Subcutaneous abdominal adipose tissue (tissue), 5 donors: Measurements from ENCODE around the gene ZCWPW1.
"Not testable (repeated sequence)": the region's sequence is repeated elsewhere in the genome, so short reads cannot be mapped to it uniquely, and the experiment has no call there.

ENCODE experiments used
- H3K27ac ChIP-seq: one replicate; pipeline ENCODE4 v1.7.0; 2013; ENCODE audit warnings: low read depth, mild to moderate bottlenecking, inconsistent platforms, low read length, moderate library complexity
- H3K27me3 ChIP-seq, 5 donors: one replicate each; pipeline ENCODE4 v1.7.0; 2013; ENCODE audit warnings: low read length in 5 of 5, inconsistent platforms in 1 of 5; ENCODE audit not compliant: control insufficient read depth in 5 of 5, insufficient read depth in 4 of 5
- H3K36me3 ChIP-seq, 5 donors: one replicate each; pipeline ENCODE4 v1.7.0; 2013; ENCODE audit warnings: low read length in 5 of 5; ENCODE audit not compliant: control insufficient read depth in 5 of 5, insufficient read depth in 5 of 5
- H3K4me1 ChIP-seq, 5 donors: one replicate each; pipeline ENCODE4 v1.7.0; 2013; ENCODE audit warnings: low read length in 5 of 5, mild to moderate bottlenecking in 3 of 5, moderate library complexity in 1 of 5; ENCODE audit not compliant: control insufficient read depth in 5 of 5, insufficient read depth in 5 of 5
- H3K4me3 ChIP-seq, 5 donors: one replicate each; pipeline ENCODE4 v1.7.0; 2013; ENCODE audit warnings: low read length in 5 of 5, low read depth in 1 of 5
- H3K9ac ChIP-seq, 5 donors: one replicate each; pipeline ENCODE4 v1.7.0; 2013; ENCODE audit warnings: low read length in 5 of 5, mild to moderate bottlenecking in 4 of 5, moderate library complexity in 3 of 5
- H3K9me3 ChIP-seq, 5 donors: one replicate each; pipeline ENCODE4 v1.7.0; 2013; ENCODE audit warnings: low read length in 5 of 5; ENCODE audit not compliant: control insufficient read depth in 5 of 5
- donor health status: healthy.
- donor health status: healthy.
- donor health status: healthy.
- donor health status: healthy.
- donor health status: healthy.

ZCWPW1 gene

DNA sequence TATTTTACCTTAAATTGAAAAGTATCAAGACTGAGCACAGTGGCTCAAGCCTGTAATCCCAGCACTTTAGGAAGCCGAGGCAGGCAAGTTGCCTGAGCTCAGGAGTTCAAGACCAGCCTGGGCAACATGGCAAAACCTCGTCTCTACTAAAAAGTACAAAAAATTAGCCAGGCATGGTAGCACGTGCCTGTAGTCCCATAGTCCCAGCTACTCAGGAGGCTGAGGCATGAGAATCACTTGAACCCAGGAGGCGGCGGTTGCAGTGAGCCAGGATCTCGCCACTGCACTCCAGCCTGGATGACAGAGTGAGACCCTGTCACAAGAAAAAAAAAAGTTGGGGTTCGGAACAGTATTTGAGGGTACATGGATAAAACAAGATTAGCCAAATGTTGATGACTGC, 10.7 kb upstream of the ZCWPW1 start:
- peaks cover 2 to 36% (median 21%) of the 10 kb centered on the region in 5 donors for H3K4me1 ChIP-seq
- H3K36me3 ChIP-seq, H3K27ac ChIP-seq, H3K9ac ChIP-seq, H3K4me3 ChIP-seq, H3K27me3 ChIP-seq, H3K9me3 ChIP-seq: not testable (repeated sequence)

DNA sequence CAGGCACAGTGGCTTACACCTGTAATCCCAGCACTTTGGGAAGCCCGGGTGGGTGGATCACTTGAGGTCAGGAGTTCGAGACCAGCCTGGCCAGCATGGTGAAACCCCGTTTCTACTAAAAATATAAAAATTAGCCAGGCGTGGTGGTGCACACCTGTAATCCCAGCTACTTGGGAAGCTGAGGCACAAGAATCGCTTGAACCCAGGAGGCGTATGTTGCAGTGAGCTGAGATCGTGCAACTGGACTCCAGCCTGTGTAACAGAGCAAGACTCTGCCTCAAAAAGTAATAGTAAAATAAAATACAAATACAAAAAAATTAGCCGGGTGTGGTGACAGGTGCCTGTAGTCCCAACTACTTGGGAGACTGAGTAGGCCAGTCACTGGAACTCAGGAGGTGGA, 10.2 kb upstream of the ZCWPW1 start:
- not testable (repeated sequence) for H3K9ac ChIP-seq, H3K4me3 ChIP-seq, H3K27ac ChIP-seq, H3K9me3 ChIP-seq, H3K27me3 ChIP-seq
- peaks cover 0 to 11% (median 10%) of the 10 kb centered on the region in 5 donors for H3K36me3 ChIP-seq
- H3K4me1 ChIP-seq = peaks cover 2 to 34% (median 19%) of the 10 kb centered on the region in 5 donors

DNA sequence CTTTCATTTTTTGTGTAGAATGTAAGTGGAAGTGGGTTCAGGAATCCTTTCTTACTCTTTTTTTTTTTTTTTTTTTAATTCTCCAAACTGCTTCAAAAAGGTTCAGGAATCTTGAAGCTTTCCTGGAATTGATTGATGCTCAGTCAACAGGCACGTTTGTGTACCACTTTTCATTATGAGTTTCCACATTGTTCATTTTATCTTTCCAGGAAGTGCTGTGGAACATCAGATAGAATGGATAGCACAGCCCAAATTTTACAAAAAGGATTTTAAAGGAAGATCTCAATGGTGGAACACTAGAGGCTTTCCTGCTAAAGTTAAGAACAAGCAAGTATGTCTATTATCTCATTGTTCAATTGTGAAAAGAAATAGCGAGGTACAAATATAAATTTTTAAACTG, 9.7 kb upstream of the ZCWPW1 start:
- Histone ChIP-seq H3K9ac (no peak overlapping the region), H3K9me3 (no peaks in the 10 kb centered on the region), H3K27me3 (no peaks in the 10 kb centered on the region), H3K4me3 (no peak overlapping the region), H3K27ac (no peak overlapping the region), H3K36me3 (peaks cover 0 to 17% (median 15%) of the 10 kb centered on the region in 5 donors), H3K4me1 (peaks cover 2 to 34% (median 25%) of the 10 kb centered on the region in 5 donors)

DNA sequence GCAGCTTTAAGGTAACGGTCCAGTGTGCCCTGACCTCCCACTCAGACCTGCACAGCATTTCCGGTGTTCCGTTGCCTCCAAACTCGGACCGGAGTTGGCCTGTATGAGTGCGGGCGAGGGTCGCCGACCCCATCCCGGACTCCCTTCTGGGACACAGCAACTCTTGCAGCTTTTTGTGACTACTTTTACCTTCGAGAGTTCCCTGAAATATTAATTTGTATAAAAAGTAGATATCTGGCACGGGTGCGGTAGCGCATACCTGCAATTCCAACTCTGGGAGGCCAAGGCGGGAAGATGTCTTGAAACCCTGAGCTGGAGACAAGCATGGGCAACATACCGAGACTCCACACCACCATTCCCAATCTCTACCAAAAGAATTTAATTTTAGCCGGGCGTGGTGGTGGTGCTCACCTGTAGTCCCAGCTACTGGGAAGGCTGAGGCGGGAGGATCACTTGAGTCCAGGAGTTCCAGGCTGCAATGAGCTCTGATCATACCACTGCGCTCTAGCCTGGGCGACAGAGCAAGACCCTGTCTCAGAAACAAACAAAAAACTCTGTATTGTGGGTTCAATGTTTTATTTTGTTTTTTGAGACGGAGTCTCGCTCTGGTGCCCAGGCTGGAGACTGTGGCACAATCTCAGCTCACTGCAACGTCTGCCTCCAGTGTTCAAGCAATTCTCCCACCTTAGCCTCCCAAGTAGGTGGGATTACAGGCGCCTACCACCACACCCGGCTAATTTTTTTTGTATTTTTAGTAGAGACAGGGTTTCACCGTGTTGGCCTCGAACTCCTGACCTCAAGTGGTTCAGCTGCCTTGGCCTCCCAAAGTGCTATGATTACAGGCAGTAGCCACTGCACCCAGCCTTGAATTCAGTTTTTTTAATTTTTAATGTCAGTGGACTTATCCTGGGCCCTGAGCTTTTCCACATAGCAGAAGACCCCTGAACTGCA, 8.9 kb upstream of the ZCWPW1 start:
- Histone ChIP-seq H3K4me1 (peaks cover 2 to 38% (median 31%) of the 10 kb centered on the region in 5 donors), H3K4me3 (peak overlapping the region in 1 of 5 donors; percentile 90), H3K36me3 (peaks cover 0 to 22% (median 21%) of the 10 kb centered on the region in 5 donors), H3K9me3 (no peaks in the 10 kb centered on the region), H3K27ac (no peak overlapping the region), H3K27me3 (no peaks in the 10 kb centered on the region), H3K9ac (no peak overlapping the region)

DNA sequence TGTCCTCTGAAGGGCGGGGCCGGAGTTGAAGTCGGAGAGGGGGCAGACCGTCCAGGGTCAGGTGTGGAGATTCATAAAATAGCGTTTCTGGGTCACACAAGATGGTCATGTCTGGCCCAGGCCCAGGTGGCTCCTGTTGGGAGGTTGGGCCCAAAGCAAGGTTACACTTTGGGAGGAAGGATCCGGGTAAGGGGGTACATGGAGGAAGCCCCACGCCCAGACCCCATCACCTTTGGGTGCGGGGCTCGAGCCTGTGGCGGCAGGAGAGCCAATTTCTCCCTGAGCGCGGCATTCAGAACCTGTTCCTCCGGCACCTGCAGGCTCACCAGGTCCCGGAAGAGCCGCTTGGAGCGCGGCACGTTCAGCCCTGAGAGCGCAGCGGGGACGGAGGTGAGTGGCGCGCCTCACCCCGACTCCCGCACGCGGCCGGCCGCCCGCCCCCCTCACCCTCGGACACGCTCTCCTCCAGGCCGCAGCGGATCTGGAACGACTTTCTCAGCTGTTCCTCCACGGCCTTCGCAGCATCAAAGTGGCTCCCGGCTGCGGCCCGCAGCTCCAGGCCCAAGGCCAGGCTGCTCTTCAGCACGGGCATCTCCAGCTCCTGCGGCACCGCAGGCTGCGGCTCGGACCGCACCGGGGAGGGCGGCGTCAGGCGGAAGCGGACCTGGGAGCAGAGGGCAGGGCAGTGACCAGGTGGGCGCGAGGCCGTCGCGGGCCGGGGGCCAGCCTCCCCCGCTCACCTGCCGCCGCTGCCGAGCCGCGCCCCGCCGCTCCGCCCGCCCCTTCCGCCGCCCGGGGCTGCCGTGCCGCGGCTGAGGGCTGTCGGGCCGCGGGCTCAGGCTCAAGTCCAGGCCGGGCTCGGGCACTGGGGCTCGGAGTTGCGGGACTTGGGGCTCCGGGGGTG, 7.2 kb upstream of the ZCWPW1 start:
- H3K4me1 ChIP-seq = peaks cover 5 to 54% (median 48%) of the 10 kb centered on the region in 5 donors
- H3K27me3 ChIP-seq = no peaks in the 10 kb centered on the region
- peak overlapping the region; percentile 74 for H3K27ac ChIP-seq
- no peaks in the 10 kb centered on the region for H3K9me3 ChIP-seq
- peak overlapping the region; percentile 56 to 84 (median 78) for H3K9ac ChIP-seq
- H3K36me3 ChIP-seq = peaks cover 0 to 29% (median 23%) of the 10 kb centered on the region in 5 donors
- peak overlapping the region; percentile 73 to 90 (median 86) for H3K4me3 ChIP-seq

DNA sequence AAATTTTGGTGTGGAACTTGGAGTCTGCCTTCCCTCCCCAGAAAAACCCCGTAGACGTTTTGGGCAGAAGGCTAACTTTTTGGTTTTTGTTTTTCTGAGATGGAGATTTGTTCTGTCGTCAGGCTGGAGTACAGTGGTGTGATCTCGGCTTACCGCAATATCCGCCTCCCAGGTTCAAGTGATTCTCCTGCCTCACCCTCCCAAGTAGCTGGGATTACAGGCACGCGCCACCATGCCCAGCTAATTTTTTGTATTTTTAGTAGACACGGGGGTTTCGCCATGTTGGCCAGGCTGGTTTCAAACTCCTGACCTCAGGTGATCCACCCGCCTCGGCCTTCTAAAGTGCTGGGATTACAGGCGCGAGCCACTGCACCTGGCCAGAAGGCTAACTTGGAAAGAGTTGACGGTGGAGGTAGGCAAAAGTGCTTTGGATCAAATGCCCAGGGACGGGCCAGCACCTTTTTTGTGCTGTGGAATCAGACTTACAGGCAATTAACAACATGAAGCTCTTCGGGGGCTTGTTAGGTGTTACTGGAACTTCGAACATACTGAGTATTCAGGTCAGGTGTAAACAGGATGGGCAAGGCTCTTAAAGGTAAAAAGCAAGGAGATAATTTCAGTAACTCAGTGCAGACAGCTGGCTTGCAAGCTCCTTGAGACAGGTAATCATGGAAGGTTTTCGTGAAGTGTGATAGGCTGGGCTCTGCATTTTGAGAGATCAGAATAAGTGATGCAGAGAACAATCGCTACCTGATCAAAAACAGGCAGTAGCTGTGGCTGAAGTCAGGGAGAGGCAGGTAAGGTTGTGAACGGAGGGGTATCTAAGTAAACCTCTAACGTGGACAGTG, 6.0 kb upstream of the ZCWPW1 start:
- Histone ChIP-seq H3K4me1 (peaks cover 5 to 59% (median 52%) of the 10 kb centered on the region in 5 donors), H3K9me3 (no peaks in the 10 kb centered on the region), H3K9ac (peak overlapping the region in 1 of 5 donors; percentile 78), H3K27me3 (no peaks in the 10 kb centered on the region), H3K36me3 (peaks cover 0 to 29% (median 23%) of the 10 kb centered on the region in 5 donors), H3K4me3 (peak overlapping the region; percentile 1 to 90 (median 81)), H3K27ac (peak overlapping the region; percentile 74)

DNA sequence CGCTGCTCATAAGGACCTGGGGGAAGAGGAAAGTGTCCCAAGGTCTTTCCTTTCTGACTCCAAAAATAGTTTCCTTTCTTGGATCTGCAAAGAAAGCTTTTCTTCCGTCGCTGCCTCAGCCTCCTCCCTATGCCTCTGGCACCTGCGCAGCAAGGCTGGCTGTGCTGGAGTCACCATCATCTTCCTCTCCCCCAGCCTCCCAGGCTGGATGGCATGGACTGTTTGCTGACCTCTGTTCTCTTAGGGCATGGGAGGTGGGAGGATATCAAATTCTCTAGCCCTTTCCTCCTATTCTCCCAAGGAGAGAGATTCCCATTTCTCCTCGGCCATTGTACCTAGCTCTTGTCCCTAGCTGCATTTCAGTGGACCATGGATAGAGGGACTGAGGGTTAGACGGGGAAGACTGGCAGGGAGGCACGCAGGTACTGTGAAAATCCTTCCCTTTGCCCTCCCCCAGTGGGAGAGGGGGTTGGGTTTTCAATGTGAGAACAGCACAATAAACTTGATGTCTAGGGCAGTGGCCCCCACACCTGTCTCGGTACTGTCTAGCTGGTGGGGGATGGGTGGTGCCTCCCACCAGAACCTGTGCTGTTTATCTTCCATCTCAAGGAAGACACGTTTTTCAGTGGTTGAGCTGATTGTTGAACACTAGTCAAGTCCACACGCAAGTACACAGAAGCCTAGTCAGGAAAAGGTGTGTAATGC, 5.2 kb upstream of the ZCWPW1 start:
- no peaks in the 10 kb centered on the region for H3K9me3 ChIP-seq
- peak overlapping the region; percentile 0 for H3K27ac ChIP-seq
- H3K4me1 ChIP-seq = peaks cover 5 to 59% (median 52%) of the 10 kb centered on the region in 5 donors
- H3K27me3 ChIP-seq = no peaks in the 10 kb centered on the region
- H3K4me3 ChIP-seq = no peak overlapping the region
- peaks cover 0 to 29% (median 23%) of the 10 kb centered on the region in 5 donors for H3K36me3 ChIP-seq
- peak overlapping the region in 1 of 5 donors; percentile 3 for H3K9ac ChIP-seq

DNA sequence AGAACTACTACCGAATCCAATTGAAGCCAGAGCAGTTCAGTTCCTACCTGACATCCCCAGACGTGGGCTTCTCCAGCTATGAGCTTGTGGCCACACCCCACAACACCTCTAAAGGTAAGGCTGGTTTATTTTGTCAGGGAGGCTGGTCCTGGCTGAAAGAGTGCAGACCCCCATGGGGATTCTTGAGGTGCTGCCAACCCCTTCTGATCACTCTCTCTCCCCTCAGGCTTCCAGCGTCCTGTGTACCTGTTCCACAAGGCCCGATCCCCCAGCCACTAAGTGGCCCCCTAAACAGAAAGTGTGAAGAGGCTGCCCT, 4.7 kb upstream of the ZCWPW1 start:
- Histone ChIP-seq H3K27ac (peak overlapping the region; percentile 0), H3K9ac (peak overlapping the region in 1 of 5 donors; percentile 3), H3K4me1 (peaks cover 6 to 59% (median 52%) of the 10 kb centered on the region in 5 donors), H3K36me3 (peaks cover 0 to 29% (median 23%) of the 10 kb centered on the region in 5 donors), H3K4me3 (no peak overlapping the region), H3K27me3 (no peaks in the 10 kb centered on the region), H3K9me3 (no peaks in the 10 kb centered on the region)
